Measurements from ENCODE around the gene USP43.

Gene USP43

DNA sequence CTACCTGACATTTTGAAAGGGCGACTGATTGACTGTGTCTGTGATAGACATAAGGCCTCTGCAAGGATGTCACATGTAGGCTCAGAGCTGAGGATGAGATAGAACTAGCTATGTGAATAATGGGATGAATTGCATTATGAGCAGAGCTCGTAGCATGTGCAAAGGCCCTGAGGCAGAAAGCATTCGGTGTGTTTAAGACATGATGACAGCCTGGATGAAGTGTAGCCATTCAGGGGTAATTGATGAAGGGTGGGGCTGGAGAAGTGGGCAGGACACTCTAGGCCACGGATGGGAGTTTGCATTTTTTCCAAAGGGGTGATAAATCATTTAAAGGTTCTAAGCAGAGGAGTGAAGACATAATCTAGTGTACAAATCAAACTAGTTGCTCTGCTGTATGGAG is 62.6 kb downstream of the USP43 start:
- no peak for DNase-seq

- no peak for DNase-seq
These were observed 69.5 kb downstream of the USP43 start for GRCh38 chr17:9714801-9715200.

DNA sequence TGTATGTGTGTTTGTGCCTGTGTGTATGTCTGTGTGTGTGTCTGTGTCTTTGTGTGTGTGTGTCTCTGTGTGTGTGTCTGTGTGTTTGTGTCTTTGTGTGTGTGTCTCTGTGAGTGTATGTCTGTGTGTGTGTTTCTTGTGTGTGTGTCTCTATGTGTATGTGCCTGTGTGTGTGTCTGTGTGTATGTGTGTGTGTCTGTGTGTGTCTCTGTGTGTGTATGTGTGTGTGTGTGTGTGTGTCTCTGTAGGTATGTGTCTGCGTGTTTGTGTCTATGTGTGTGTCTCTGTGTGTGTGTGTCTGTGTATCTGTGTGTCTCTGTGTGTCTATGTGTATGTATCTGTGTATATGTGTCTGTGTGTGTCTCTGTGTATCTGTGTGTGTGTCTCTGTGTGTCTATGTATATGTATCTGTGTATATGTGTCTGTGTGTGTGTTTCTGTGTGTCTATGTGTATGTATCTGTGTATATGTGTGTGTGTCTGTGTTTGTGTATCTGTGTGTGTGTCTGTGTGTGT is 70.2 kb downstream of the USP43 start:
- no peak for DNase-seq

GRCh38 chr17:9725575-9725974 is 80.3 kb downstream of the USP43 start:
- DNase-seq, result no peak

DNA sequence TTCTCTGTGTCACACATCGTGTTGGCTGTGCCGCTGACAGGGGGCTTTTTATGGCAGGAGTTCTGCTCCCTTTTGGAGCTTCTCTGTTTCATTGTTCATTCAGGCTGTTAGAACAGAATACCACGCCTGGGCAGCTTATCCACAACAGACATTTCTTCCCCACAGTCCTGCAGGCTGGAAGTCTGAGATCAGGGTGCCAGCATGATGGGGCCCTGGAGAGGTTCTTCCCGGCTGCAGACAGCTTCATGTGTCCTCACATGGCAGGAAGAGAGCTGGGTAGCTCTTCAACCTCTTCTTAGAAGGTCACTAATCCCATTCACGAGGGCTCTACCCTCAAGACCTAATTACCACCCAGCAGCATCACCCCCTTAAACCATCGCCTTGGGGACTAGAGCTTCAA is 81.0 kb downstream of the USP43 start:
- DNase-seq, result no peak

- no peak for DNase-seq
These were observed 82.7 kb downstream of the USP43 start for GRCh38 chr17:9728005-9728404.

GRCh38 chr17:9728564-9728963 is 83.2 kb downstream of the USP43 start:
- no peak for DNase-seq

DNA sequence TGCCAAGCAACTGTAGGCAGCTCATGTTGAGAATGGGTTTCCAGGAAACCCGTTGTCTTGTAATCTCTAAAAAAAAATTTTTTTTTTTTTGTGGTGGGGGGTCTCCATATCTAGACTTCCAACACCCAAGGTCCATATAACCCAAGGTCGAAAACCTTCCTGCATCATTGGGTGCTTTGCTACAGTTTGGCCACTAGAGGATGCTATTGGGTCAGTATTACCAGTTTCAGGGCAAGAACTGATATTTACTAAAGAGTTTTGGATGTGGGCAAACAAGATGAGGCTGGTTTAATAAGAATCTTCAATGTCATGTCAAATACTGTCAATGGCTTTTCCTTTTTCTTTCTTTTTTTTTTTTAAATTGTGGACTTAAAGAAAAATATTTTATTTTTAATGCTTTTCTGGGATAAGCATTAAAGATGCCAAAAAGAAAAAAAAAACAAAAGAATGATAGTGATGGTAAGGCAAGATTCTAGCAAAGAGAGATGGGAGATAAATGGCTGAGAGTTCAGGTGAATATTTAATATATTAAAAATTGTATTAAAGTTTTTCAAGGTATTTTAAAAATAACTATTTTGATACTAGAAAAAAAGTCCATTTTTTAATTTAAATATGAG is 83.8 kb downstream of the USP43 start:
- DNase-seq, result no peak

- no peak for DNase-seq
These were observed 84.6 kb downstream of the USP43 start for GRCh38 chr17:9729735-9730420.

GRCh38 chr17:9750524-9750923 is 105.2 kb downstream of the USP43 start:
- no peak for DNase-seq

DNA sequence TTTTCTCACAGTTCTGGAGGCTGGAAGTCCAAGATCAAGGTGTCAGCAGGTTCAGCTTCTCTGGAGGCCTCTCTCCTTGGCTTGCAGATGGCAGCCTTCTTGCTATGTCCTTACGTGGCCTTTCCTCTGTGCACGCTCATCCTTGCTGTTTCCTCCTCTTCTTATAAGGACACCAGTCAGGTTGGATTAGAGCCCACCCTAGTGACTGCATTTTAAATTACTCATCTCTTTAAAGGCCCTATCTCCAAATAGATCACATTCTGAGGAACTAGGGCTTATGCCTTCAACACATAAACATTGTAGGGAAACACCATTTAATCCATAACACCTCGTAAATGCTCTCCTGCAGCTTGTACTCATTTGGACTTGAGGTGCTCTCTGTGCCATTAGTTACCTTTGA is 109.8 kb downstream of the USP43 start:
- DNase-seq, result no peak

DNA sequence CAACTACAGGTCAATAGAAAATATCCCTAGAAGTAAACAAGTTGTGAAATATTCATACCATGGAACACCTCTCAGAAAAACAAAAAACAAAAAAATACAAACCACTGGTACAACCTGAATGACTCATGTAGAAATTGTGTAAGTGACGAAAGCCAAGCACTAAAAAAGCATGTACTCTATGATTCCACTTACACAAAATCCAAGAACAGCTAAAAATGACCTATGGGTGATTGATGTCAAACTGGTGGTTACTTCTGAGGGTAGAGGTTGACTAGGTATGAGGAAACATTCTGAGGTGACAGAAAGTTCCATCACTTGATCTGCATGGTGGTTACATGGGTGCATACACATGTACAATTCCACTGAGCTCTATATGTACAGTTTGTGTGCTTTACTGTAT is 114.9 kb downstream of the USP43 start:
- no peak for DNase-seq

GRCh38 chr17:9763643-9764042 is 118.3 kb downstream of the USP43 start:
- DNase-seq, result no peak

- DNase-seq, result no peak
These were observed 120.0 kb downstream of the USP43 start for GRCh38 chr17:9765322-9765721.

- no peak for DNase-seq
These were observed 121.7 kb downstream of the USP43 start for GRCh38 chr17:9766970-9767369.

DNA sequence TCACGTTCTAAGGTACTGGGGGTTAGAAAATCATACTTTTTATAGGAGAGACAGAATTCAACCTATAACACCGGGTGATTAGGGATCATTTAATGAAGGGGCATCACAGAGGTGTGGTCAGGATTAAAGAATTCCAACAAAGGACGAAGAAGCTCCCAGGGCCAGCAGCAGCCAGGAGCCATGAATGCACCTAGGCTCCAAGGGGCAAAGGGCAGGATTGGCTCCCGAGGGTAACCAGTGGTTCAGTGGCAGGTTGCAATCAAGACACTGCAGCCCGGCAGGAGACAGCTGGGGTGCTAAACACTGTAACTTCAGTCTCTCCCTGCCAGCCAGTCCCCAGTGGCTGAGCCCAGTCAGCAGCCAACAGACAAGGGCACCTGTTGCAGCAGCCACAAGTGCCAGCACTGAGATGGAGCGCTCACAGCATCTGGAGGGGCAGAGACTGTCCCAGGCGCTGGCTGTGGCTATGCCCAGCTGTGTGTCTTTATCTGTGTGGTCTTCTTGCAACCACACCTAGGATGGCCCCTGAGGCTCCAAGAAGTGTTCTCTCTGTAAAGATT is 122.2 kb downstream of the USP43 start:
- DNase-seq, result no peak

- DNase-seq, result no peak
These were observed 123.1 kb downstream of the USP43 start for GRCh38 chr17:9768381-9768934.

DNA sequence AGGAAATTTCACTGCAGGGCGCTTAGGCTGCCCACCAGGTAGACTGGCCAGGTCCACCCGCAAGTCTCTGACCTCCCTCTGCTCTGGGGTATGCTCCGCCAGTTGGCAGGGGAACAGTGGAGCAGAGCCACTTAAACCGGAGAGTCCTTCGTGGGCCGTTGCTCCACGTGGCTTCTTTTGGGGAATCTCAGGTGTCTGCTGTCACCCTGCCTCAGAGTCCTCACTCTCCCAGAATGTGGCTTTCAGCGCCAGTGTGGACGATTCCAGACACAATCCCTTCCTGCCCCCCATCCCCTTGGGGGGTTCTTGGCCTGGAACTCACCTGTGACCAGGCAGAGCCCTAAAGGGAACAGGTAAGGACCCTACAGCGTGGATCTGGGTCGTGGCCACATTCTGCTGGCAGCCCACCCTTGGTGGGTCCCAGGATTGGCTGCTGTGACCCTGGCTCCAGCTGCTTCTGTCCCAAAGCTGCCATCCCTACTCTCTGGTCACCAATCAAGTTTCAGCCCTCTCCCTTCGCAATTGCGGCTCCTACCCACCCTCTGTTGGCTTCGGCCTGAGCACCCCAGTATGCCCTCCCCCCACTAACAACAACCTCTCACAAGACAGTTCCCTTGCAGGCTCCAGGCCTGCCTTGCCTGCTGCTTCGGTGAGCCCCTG is 123.8 kb downstream of the USP43 start:
- DNase-seq, result no peak

GRCh38 chr17:9771465-9771864 is 126.1 kb downstream of the USP43 start:
- no peak for DNase-seq

- no peak for DNase-seq
These were observed 127.3 kb downstream of the USP43 start for GRCh38 chr17:9772658-9773057.

DNA sequence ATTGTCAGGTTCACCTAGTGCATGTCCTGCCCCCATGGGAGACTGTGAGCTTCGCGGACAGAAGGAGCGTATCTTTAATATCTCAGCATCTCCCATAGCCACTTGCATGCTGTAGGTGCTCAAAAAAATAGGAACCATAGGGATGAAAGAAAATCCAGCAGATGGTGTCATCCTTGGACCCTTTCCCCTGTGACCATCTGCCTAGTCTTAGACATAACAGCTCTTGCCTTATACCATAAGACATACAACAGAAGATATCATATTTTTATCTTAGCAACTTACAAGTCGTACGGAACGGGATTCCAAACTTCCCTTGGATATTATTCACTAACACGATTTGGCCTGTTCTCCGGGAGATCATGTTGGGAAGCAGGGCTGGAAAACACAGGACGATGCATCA is 131.6 kb downstream of the USP43 start:
- DNase-seq, result no peak

Data from activated naive CD4-positive, alpha-beta T cell treated with Interleukin-2 at 50 U/mL for 16 hours (primary cell).